GM23338 (cell line): Measurements from ENCODE around the gene TNRC18. TPM values are rescaled to one million over a fixed set of nuclear protein-coding genes. Genes with fewer than 3 reads are reported as not detected.
"Not testable (repeated sequence)": the region's sequence is repeated elsewhere in the genome, so short reads cannot be mapped to it uniquely, and the experiment has no call there.

ENCODE experiments used
- ATAC-seq: fragments of 200-7000 bp; cut with Tn5 transposase; 3 replicates; pipeline ENCODE4 v1.9.1; 2020
- DNase-seq: peaks from one replicate; pipeline ENCODE4 v3.0.0-alpha.2; 2015; ENCODE audit warnings: low spot score
- H2AFZ ChIP-seq: fragments of 200-600 bp; sonication (generic); 2 replicates; pipeline ENCODE4 v1.8.0; 2016; ENCODE audit warnings: antibody characterized with exemption, mild to moderate bottlenecking, moderate library complexity
- H3F3A ChIP-seq: fragments of 200-600 bp; sonication (generic); replicated peaks from 2 replicates; pipeline ENCODE4 v1.8.0; 2017; ENCODE audit warnings: antibody characterized with exemption, mixed run types, low read depth
- H3K27ac ChIP-seq: fragments of 200-600 bp; sonication (generic); 2 replicates; pipeline ENCODE4 v1.6.1; 2016; ENCODE audit warnings: low read depth
- H3K27me3 ChIP-seq: fragments of 200-600 bp; sonication (generic); 2 replicates; pipeline ENCODE4 v1.8.0; 2016; ENCODE audit warnings: mild to moderate bottlenecking, mixed run types, moderate library complexity; ENCODE audit not compliant: insufficient read depth
- H3K36me3 ChIP-seq: fragments of 200-600 bp; sonication (generic); 2 replicates; pipeline ENCODE4 v1.8.0; 2016; ENCODE audit warnings: mild to moderate bottlenecking; ENCODE audit not compliant: insufficient read depth
- H3K4me1 ChIP-seq: fragments of 200-600 bp; sonication (generic); 2 replicates; pipeline ENCODE4 v1.8.0; 2016; ENCODE audit warnings: mild to moderate bottlenecking, moderate library complexity; ENCODE audit not compliant: insufficient read depth
- H3K4me2 ChIP-seq: fragments of 200-600 bp; sonication (generic); 2 replicates; pipeline ENCODE4 v1.7.1; 2017; ENCODE audit warnings: mixed run types
- H3K4me3 ChIP-seq: fragments of 200-600 bp; sonication (generic); 2 replicates; pipeline ENCODE4 v1.6.1; 2016; ENCODE audit warnings: mixed run types
- H3K79me2 ChIP-seq: fragments of 200-600 bp; sonication (generic); replicated peaks from 2 replicates; pipeline ENCODE4 v1.8.0; 2017; ENCODE audit warnings: mild to moderate bottlenecking; ENCODE audit not compliant: insufficient read depth
- H3K9me2 ChIP-seq: fragments of 200-600 bp; sonication (generic); 2 replicates; pipeline ENCODE4 v1.8.0; 2017; ENCODE audit not compliant: insufficient read depth
- H4K20me1 ChIP-seq: fragments of 200-600 bp; sonication (generic); replicated peaks from 2 replicates; pipeline ENCODE4 v1.8.0; 2017; ENCODE audit warnings: mild to moderate bottlenecking; ENCODE audit not compliant: insufficient read depth
- H3K27ac Mint-ChIP-seq: 2 replicates; pipeline ENCODE4 v1.8.0; 2020; ENCODE audit warnings: inconsistent platforms, mild to moderate bottlenecking, moderate library complexity, mixed read lengths
- H3K27me3 Mint-ChIP-seq: 3 replicates; pipeline ENCODE4 v1.8.0; 2022; ENCODE audit warnings: low read depth, mild to moderate bottlenecking, moderate library complexity, mixed read lengths, inconsistent platforms; ENCODE audit not compliant: insufficient read depth, poor library complexity
- H3K36me3 Mint-ChIP-seq: 3 replicates; pipeline ENCODE4 v1.8.0; 2021; ENCODE audit warnings: low read depth, mild to moderate bottlenecking, inconsistent platforms, moderate library complexity, mixed read lengths
- H3K4me1 Mint-ChIP-seq: 3 replicates; pipeline ENCODE4 v1.8.0; 2020; ENCODE audit warnings: mild to moderate bottlenecking, inconsistent platforms, mixed read lengths
- H3K4me3 Mint-ChIP-seq: 3 replicates; pipeline ENCODE4 v1.8.0; 2021; ENCODE audit warnings: moderate library complexity, mild to moderate bottlenecking, inconsistent platforms, mixed read lengths
- H3K9me3 Mint-ChIP-seq: 3 replicates; pipeline ENCODE4 v1.8.0; 2020; ENCODE audit warnings: moderate library complexity, mild to moderate bottlenecking, inconsistent platforms, mixed read lengths
- EZH2 ChIP-seq: fragments of 200-600 bp; sonication (generic); IDR thresholded peaks from one replicate; pipeline ENCODE4 v1.8.0; 2017; ENCODE audit warnings: antibody characterized with exemption, mild to moderate bottlenecking, low read depth; ENCODE audit not compliant: unreplicated experiment
- EZH2phosphoT487 ChIP-seq: fragments of 200-600 bp; sonication (generic); IDR thresholded peaks from one replicate; pipeline ENCODE4 v1.8.1; 2018; ENCODE audit warnings: antibody characterized with exemption; ENCODE audit not compliant: unreplicated experiment
- JUNB ChIP-seq: IDR thresholded peaks from one replicate; pipeline ENCODE4 v1.6.1; 2016; ENCODE audit warnings: antibody characterized with exemption; ENCODE audit not compliant: unreplicated experiment
- POLR2AphosphoS5 ChIP-seq: IDR thresholded peaks from 2 replicates; pipeline ENCODE4 v1.6.1; 2016; ENCODE audit warnings: antibody characterized with exemption, low read depth
- ZNF331 ChIP-seq: fragments of 250-450 bp; sonication (Bioruptor Pico); IDR thresholded peaks from 2 replicates; pipeline ENCODE4 v1.5.0; 2020; ENCODE audit warnings: low read depth, mild to moderate bottlenecking, moderate library complexity
- polyA plus RNA-seq: library from polyadenylated mRNA; unstranded; fragments of >200 nt; fragmentation: Nextera tagmentation; extraction: Ambion mirVana; gene quantifications from 2 replicates; pipeline ENCODE4 v1.2.1, GENCODE V29; 2016
- total RNA-seq: library from RNA; depleted of rRNA; stranded (reverse); fragments of >200 nt; shearing (Covaris generic); gene quantifications from 2 replicates; pipeline ENCODE4 v1.2.3, GENCODE V29; 2014
- TF ChIP-seq, protein P1 (sequence below), 2 experiments: fragments of 200-600 bp in 1 of 2; sonication (generic) in 1 of 2; conservative IDR thresholded peaks; 2 replicates each; pipeline versions ENCODE4 v1.5.1 to v1.6.1; 2016 to 2017; ENCODE audit warnings: antibody characterized with exemption in 2 of 2, low read depth in 2 of 2, mild to moderate bottlenecking in 2 of 2, moderate library complexity in 1 of 2
- TF ChIP-seq, protein P2 (sequence below): fragments of 250-450 bp; sonication (Bioruptor Pico); IDR thresholded peaks from 2 replicates; pipeline ENCODE4 v1.5.0; 2020; ENCODE audit warnings: mild to moderate bottlenecking, moderate library complexity
- TF ChIP-seq, protein P3 (sequence below): IDR thresholded peaks from 2 replicates; pipeline ENCODE4 v1.6.1; 2016; ENCODE audit warnings: antibody characterized with exemption

The TNRC18 gene
- total and polyA plus RNA-seq, 2 experiments from 2014 or later: 2.1 to 17.5 TPM

DNA sequence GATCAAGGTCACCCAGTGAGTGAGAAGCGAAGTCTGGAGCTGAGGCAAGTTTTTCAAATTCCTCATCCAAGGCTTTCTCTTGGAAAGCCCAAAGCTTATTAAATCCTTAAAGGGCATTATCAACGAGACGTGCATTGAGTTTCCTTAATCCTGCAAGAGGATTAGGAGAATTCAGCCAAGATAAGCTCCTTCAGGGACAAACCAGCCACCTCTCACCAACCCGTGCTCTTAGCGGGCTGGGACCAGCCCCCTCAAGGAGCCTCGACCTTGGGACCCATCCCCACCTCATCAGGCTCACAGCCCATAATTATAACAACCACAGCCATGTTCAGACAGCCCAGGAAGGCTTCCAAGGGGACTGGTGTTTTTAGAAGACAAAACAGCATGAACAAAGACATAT lies 152.8 kb downstream of the TNRC18 start:
- Mint-ChIP-seq H3K9me3 (peaks cover 3% of the 10 kb centered on the region; the same call in 2 of the 3 replicates), H3K4me3 (no peak overlapping the region), H3K36me3 (no peaks in the 10 kb centered on the region), H3K4me1 (peaks cover 8% of the 10 kb centered on the region; the same call in 2 of the 3 replicates), H3K27me3 (peaks cover 10% of the 10 kb centered on the region), H3K27ac (no peak overlapping the region)
- TF ChIP-seq, protein P1, sequence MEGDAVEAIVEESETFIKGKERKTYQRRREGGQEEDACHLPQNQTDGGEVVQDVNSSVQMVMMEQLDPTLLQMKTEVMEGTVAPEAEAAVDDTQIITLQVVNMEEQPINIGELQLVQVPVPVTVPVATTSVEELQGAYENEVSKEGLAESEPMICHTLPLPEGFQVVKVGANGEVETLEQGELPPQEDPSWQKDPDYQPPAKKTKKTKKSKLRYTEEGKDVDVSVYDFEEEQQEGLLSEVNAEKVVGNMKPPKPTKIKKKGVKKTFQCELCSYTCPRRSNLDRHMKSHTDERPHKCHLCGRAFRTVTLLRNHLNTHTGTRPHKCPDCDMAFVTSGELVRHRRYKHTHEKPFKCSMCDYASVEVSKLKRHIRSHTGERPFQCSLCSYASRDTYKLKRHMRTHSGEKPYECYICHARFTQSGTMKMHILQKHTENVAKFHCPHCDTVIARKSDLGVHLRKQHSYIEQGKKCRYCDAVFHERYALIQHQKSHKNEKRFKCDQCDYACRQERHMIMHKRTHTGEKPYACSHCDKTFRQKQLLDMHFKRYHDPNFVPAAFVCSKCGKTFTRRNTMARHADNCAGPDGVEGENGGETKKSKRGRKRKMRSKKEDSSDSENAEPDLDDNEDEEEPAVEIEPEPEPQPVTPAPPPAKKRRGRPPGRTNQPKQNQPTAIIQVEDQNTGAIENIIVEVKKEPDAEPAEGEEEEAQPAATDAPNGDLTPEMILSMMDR (conservative IDR thresholded peaks at IDR 0.05; ENCODE audit: low read depth in 2 of 2): no peak
- no peak for TF ChIP-seq POLR2AphosphoS5
- TF ChIP-seq EZH2: no peak
- no peak for TF ChIP-seq ZNF331
- TF ChIP-seq, protein P2, sequence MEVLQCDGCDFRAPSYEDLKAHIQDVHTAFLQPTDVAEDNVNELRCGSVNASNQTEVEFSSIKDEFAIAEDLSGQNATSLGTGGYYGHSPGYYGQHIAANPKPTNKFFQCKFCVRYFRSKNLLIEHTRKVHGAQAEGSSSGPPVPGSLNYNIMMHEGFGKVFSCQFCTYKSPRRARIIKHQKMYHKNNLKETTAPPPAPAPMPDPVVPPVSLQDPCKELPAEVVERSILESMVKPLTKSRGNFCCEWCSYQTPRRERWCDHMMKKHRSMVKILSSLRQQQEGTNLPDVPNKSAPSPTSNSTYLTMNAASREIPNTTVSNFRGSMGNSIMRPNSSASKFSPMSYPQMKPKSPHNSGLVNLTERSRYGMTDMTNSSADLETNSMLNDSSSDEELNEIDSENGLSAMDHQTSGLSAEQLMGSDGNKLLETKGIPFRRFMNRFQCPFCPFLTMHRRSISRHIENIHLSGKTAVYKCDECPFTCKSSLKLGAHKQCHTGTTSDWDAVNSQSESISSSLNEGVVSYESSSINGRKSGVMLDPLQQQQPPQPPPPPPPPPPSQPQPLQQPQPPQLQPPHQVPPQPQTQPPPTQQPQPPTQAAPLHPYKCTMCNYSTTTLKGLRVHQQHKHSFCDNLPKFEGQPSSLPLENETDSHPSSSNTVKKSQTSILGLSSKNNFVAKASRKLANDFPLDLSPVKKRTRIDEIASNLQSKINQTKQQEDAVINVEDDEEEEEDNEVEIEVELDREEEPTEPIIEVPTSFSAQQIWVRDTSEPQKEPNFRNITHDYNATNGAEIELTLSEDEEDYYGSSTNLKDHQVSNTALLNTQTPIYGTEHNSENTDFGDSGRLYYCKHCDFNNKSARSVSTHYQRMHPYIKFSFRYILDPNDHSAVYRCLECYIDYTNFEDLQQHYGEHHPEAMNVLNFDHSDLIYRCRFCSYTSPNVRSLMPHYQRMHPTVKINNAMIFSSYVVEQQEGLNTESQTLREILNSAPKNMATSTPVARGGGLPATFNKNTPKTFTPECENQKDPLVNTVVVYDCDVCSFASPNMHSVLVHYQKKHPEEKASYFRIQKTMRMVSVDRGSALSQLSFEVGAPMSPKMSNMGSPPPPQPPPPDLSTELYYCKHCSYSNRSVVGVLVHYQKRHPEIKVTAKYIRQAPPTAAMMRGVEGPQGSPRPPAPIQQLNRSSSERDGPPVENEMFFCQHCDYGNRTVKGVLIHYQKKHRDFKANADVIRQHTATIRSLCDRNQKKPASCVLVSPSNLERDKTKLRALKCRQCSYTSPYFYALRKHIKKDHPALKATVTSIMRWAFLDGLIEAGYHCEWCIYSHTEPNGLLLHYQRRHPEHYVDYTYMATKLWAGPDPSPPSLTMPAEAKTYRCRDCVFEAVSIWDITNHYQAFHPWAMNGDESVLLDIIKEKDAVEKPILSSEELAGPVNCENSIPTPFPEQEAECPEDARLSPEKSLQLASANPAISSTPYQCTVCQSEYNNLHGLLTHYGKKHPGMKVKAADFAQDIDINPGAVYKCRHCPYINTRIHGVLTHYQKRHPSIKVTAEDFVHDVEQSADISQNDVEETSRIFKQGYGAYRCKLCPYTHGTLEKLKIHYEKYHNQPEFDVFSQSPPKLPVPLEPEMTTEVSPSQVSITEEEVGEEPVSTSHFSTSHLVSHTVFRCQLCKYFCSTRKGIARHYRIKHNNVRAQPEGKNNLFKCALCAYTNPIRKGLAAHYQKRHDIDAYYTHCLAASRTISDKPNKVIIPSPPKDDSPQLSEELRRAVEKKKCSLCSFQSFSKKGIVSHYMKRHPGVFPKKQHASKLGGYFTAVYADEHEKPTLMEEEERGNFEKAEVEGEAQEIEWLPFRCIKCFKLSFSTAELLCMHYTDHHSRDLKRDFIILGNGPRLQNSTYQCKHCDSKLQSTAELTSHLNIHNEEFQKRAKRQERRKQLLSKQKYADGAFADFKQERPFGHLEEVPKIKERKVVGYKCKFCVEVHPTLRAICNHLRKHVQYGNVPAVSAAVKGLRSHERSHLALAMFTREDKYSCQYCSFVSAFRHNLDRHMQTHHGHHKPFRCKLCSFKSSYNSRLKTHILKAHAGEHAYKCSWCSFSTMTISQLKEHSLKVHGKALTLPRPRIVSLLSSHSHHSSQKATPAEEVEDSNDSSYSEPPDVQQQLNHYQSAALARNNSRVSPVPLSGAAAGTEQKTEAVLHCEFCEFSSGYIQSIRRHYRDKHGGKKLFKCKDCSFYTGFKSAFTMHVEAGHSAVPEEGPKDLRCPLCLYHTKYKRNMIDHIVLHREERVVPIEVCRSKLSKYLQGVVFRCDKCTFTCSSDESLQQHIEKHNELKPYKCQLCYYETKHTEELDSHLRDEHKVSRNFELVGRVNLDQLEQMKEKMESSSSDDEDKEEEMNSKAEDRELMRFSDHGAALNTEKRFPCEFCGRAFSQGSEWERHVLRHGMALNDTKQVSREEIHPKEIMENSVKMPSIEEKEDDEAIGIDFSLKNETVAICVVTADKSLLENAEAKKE: no peak
- no peak for TF ChIP-seq EZH2phosphoT487
- TF ChIP-seq JUNB: no peak
- TF ChIP-seq, protein P3, sequence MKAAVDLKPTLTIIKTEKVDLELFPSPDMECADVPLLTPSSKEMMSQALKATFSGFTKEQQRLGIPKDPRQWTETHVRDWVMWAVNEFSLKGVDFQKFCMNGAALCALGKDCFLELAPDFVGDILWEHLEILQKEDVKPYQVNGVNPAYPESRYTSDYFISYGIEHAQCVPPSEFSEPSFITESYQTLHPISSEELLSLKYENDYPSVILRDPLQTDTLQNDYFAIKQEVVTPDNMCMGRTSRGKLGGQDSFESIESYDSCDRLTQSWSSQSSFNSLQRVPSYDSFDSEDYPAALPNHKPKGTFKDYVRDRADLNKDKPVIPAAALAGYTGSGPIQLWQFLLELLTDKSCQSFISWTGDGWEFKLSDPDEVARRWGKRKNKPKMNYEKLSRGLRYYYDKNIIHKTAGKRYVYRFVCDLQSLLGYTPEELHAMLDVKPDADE: no peak
- H2AFZ ChIP-seq: no peak overlapping the region
- H3K36me3 ChIP-seq: no peaks in the 10 kb centered on the region
- no peak overlapping the region for H3K4me3 ChIP-seq
- DNase-seq (no peak), ATAC-seq (no peak)
- H3K79me2 ChIP-seq: no peaks in the 10 kb centered on the region
- no peaks in the 10 kb centered on the region for H4K20me1 ChIP-seq
- no peak overlapping the region for H3K27ac ChIP-seq
- H3K4me1 ChIP-seq: 0 out of 2 replicates have a peak, but pooled peaks cover 3% of the 10 kb centered on the region
- H3K9me2 ChIP-seq: no peaks in the 10 kb centered on the region
- H3K27me3 ChIP-seq: no peaks in the 10 kb centered on the region
- H3F3A ChIP-seq: no peaks in the 10 kb centered on the region
- no peak overlapping the region for H3K4me2 ChIP-seq

DNA sequence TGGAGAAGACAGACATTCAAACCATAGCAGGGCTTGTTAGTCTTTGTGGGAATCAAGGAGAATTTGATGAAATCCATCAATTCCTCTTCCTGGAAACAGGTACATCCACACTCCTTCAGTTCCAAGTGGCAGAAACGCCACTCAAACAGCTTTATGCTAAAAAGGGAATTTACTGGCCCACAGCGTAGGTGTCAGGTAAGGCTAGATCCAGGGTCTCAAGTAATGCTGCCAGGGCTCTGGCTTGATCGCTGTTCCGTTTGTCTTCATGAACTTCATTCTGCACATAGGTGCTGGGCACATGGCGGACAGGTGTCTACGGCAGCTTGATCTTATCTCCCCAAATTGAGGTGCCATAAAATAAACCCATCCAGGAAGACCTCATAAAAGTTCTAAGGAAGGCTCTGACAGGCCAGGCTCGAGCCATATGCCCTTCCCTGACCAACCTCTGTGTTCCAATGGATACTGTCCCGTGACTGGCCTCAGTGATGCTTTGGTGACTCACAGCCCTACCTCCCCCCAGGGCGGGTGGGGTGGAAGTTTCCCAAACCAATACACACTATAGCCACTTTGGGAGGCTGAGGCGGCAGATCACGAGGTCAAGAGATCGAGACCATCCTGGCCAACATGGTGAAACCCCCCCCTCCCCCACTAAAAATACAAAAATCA lies 153.5 kb downstream of the TNRC18 start:
- not testable (repeated sequence) for H3K27me3 ChIP-seq, H3K27ac Mint-ChIP-seq, H3K79me2 ChIP-seq, H3K4me3 ChIP-seq, H3K27me3 Mint-ChIP-seq, H3K4me2 ChIP-seq, H3K4me1 ChIP-seq, ATAC-seq, H4K20me1 ChIP-seq, H2AFZ ChIP-seq, H3K27ac ChIP-seq, H3F3A ChIP-seq, H3K9me2 ChIP-seq, H3K36me3 ChIP-seq, DNase-seq, H3K4me3 Mint-ChIP-seq, H3K36me3 Mint-ChIP-seq, H3K9me3 Mint-ChIP-seq
- H3K4me1 Mint-ChIP-seq: peaks cover 10% of the 10 kb centered on the region; the same call in 2 of the 3 replicates

DNA sequence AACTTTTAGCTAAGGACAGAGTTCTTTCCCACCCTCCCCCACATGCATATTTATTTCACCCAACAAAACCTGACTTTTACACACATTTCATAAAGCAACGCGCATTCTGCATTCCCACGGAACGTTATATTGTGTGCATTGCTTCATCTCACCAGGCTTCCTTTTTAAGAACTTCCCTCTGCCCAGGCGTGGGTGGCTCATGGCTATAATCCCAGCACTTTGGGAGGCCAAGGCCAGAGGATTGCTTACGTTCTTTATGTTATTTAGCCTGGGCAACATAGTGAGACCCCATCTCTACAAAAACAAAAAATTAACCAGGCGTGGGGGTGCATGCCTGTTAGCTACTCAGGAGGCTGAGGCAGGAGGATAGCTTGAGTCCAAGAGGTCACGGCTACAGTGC lies 155.8 kb downstream of the TNRC18 start:
- DNase-seq, ATAC-seq, H3K36me3 ChIP-seq, H3K36me3 Mint-ChIP-seq, H3K4me2 ChIP-seq, H3K79me2 ChIP-seq, H3K9me2 ChIP-seq, H3K4me3 Mint-ChIP-seq, H3F3A ChIP-seq, H2AFZ ChIP-seq, H3K27ac ChIP-seq, H3K4me3 ChIP-seq, H3K27me3 Mint-ChIP-seq, H3K27ac Mint-ChIP-seq, H3K9me3 Mint-ChIP-seq, H3K4me1 ChIP-seq, H4K20me1 ChIP-seq, H3K27me3 ChIP-seq: not testable (repeated sequence)
- H3K4me1 Mint-ChIP-seq: peaks cover 10% of the 10 kb centered on the region; the same call in 2 of the 3 replicates
